H9 (cell line): ENCODE data around the gene HMGCL. TPM values are rescaled to one million over a fixed set of nuclear protein-coding genes. Genes with fewer than 3 reads are reported as not detected.

ENCODE experiments used
- DNase-seq: peaks from one replicate; pipeline ENCODE4 v3.0.0-alpha.2; 2017
- H2AFZ ChIP-seq: one replicate; pipeline ENCODE4 v1.6.1; 2013; ENCODE audit warnings: mild to moderate bottlenecking, low read length, control low read depth, moderate library complexity
- H2AK5ac ChIP-seq: 2 replicates; pipeline ENCODE4 v1.6.1; 2013; ENCODE audit warnings: low read length, control low read depth, mixed read lengths; ENCODE audit not compliant: insufficient read length
- H2BK120ac ChIP-seq: one replicate; pipeline ENCODE4 v1.6.1; 2013; ENCODE audit warnings: low read depth, mild to moderate bottlenecking, low read length, control low read depth, inconsistent platforms; ENCODE audit not compliant: poor library complexity, severe bottlenecking
- H2BK12ac ChIP-seq: 2 replicates; pipeline ENCODE4 v1.6.1; 2013; ENCODE audit warnings: low read length, control low read depth, mixed read lengths, low read depth; ENCODE audit not compliant: insufficient read length
- H2BK15ac ChIP-seq: 2 replicates; pipeline ENCODE4 v1.6.1; 2013; ENCODE audit warnings: low read depth, low read length, control low read depth
- H2BK20ac ChIP-seq: one replicate; pipeline ENCODE4 v1.6.1; 2013; ENCODE audit warnings: low read depth, mild to moderate bottlenecking, low read length, control low read depth, inconsistent platforms; ENCODE audit not compliant: poor library complexity, severe bottlenecking
- H2BK5ac ChIP-seq: 2 replicates; pipeline ENCODE4 v1.6.1; 2013; ENCODE audit warnings: low read length, control low read depth, mixed read lengths; ENCODE audit not compliant: insufficient read length
- H3K14ac ChIP-seq: 2 replicates; pipeline ENCODE4 v1.6.1; 2013; ENCODE audit warnings: low read length, control low read depth; ENCODE audit not compliant: insufficient read depth
- H3K18ac ChIP-seq: 2 replicates; pipeline ENCODE4 v1.6.1; 2013; ENCODE audit warnings: low read depth, mild to moderate bottlenecking, mixed read lengths, low read length, control low read depth; ENCODE audit not compliant: insufficient read length
- H3K23ac ChIP-seq: 2 replicates; pipeline ENCODE4 v1.6.1; 2013; ENCODE audit warnings: low read length, control low read depth, mixed read lengths, low read depth; ENCODE audit not compliant: insufficient read length
- H3K23me2 ChIP-seq: 2 replicates; pipeline ENCODE4 v1.6.1; 2013; ENCODE audit warnings: low read depth, mild to moderate bottlenecking, mixed read lengths, low read length, control low read depth; ENCODE audit not compliant: insufficient read length, poor library complexity, severe bottlenecking
- H3K27ac ChIP-seq: 2 replicates; pipeline ENCODE4 v1.5.1; 2013; ENCODE audit warnings: low read length, control low read depth, mixed read lengths, low read depth; ENCODE audit not compliant: insufficient read length
- H3K27me3 ChIP-seq: 2 replicates; pipeline ENCODE4 v1.6.1; 2013; ENCODE audit warnings: low read length, control low read depth, inconsistent platforms; ENCODE audit not compliant: insufficient read depth
- H3K4ac ChIP-seq: 2 replicates; pipeline ENCODE4 v1.6.1; 2013; ENCODE audit warnings: low read depth, mild to moderate bottlenecking, control low read depth, inconsistent platforms, low read length, moderate library complexity
- H3K4me1 ChIP-seq: 2 replicates; pipeline ENCODE4 v1.6.1; 2013; ENCODE audit warnings: low read length, control low read depth, inconsistent platforms; ENCODE audit not compliant: insufficient read depth
- H3K4me2 ChIP-seq: 2 replicates; pipeline ENCODE4 v1.6.1; 2013; ENCODE audit warnings: low read length, control low read depth, mixed read lengths; ENCODE audit not compliant: insufficient read length, insufficient read depth
- H3K56ac ChIP-seq: 2 replicates; pipeline ENCODE4 v1.6.1; 2013; ENCODE audit warnings: low read depth, mild to moderate bottlenecking, mixed read lengths, low read length, control low read depth; ENCODE audit not compliant: insufficient read length
- H3K79me1 ChIP-seq: 2 replicates; pipeline ENCODE4 v1.6.1; 2013; ENCODE audit warnings: low read depth, mild to moderate bottlenecking, moderate library complexity, low read length, control low read depth, inconsistent platforms; ENCODE audit not compliant: insufficient read depth, poor library complexity, severe bottlenecking
- H3K79me2 ChIP-seq: 2 replicates; pipeline ENCODE4 v1.6.1; 2013; ENCODE audit warnings: low read length, control low read depth, inconsistent platforms; ENCODE audit not compliant: insufficient read depth
- H3K9ac ChIP-seq: 2 replicates; pipeline ENCODE4 v1.6.1; 2013; ENCODE audit warnings: low read length, control low read depth, mixed read lengths; ENCODE audit not compliant: insufficient read length; ENCODE audit errors: extremely low read depth
- H3K9me3 ChIP-seq: one replicate; pipeline ENCODE4 v1.6.1; 2013; ENCODE audit warnings: low read depth, low read length, inconsistent platforms; ENCODE audit not compliant: control insufficient read depth
- H3T11ph ChIP-seq: one replicate; pipeline ENCODE4 v1.6.1; 2013; ENCODE audit warnings: mild to moderate bottlenecking, low read length, control low read depth, inconsistent platforms
- H4K20me1 ChIP-seq: one replicate; pipeline ENCODE4 v1.6.1; 2013; ENCODE audit not compliant: control insufficient read depth, insufficient read length, insufficient read depth
- H4K5ac ChIP-seq: 2 replicates; pipeline ENCODE4 v1.6.1; 2013; ENCODE audit warnings: low read depth, mild to moderate bottlenecking, mixed read lengths, low read length, control low read depth; ENCODE audit not compliant: insufficient read length
- H4K8ac ChIP-seq: replicated peaks from 2 replicates; pipeline ENCODE4 v1.6.1; 2013; ENCODE audit warnings: low read length, control low read depth, mixed read lengths, low read depth; ENCODE audit not compliant: insufficient read length
- H4K91ac ChIP-seq: 2 replicates; pipeline ENCODE4 v1.6.1; 2013; ENCODE audit warnings: low read depth, mild to moderate bottlenecking, moderate library complexity, mixed read lengths, low read length, control low read depth; ENCODE audit not compliant: insufficient read length
- H3K27ac Mint-ChIP-seq, 3 experiments: 2 replicates in 2 of 3; 3 replicates in 1 of 3; pipeline ENCODE4 v1.8.0; 2020 to 2021; ENCODE audit warnings: mixed read lengths in 3 of 3, mild to moderate bottlenecking in 1 of 3, moderate library complexity in 1 of 3
- H3K27me3 Mint-ChIP-seq: 2 replicates; pipeline ENCODE4 v1.8.0; 2021; ENCODE audit warnings: low read depth, mild to moderate bottlenecking, moderate library complexity, mixed read lengths
- H3K36me3 Mint-ChIP-seq, 3 experiments: 2 replicates in 2 of 3; 3 replicates in 1 of 3; pipeline ENCODE4 v1.8.0; 2020 to 2021; ENCODE audit warnings: low read depth in 3 of 3, mixed read lengths in 3 of 3; ENCODE audit not compliant: insufficient read depth in 1 of 3
- H3K4me1 Mint-ChIP-seq, 2 experiments: 2 replicates each; pipeline ENCODE4 v1.8.0; 2020; ENCODE audit warnings: mixed read lengths in 2 of 2
- H3K4me3 Mint-ChIP-seq, 2 experiments: 2 replicates in 1 of 2; 3 replicates in 1 of 2; pipeline ENCODE4 v1.8.0; 2020 to 2021; ENCODE audit warnings: mild to moderate bottlenecking in 2 of 2, mixed read lengths in 2 of 2, moderate library complexity in 1 of 2
- H3K9me3 Mint-ChIP-seq, 2 experiments: 2 replicates in 1 of 2; 3 replicates in 1 of 2; pipeline ENCODE4 v1.8.0; 2020; ENCODE audit warnings: mild to moderate bottlenecking in 2 of 2, mixed read lengths in 2 of 2, moderate library complexity in 1 of 2
- CTCF ChIP-seq: fragments of 200-600 bp; sonication (generic); conservative IDR thresholded peaks from 3 replicates; pipeline ENCODE4 v1.8.0; 2021; ENCODE audit warnings: antibody characterized with exemption, mild to moderate bottlenecking
- WGBS: extraction: QIAGEN DNeasy Blood & Tissue Kit; methylation state at CpG from one replicate; pipeline ENCODE4 v1.1.7; 2013; ENCODE audit warnings: missing lambda C conversion rate, low lambda C conversion rate, mixed read lengths; ENCODE audit not compliant: insufficient read length; ENCODE audit errors: extremely low coverage; 5-methylcytosine and 5-hydroxymethylcytosine counted together
- total RNA-seq: library from RNA; stranded (reverse); gene quantifications from 2 replicates; pipeline ENCODE4 v1.2.1, GENCODE V29; 2021

Gene HMGCL
- total RNA-seq, 1 experiment from 2014 or later: 15.9 TPM

GRCh38 chr1:23787701-23788100, 37.5 kb downstream of the HMGCL start:
- H3K18ac ChIP-seq: no peak overlapping the region
- H3K27ac ChIP-seq: no peak overlapping the region
- H3K56ac ChIP-seq: no peak overlapping the region
- peaks cover 5% of the 10 kb centered on the region for H3K79me1 ChIP-seq
- H2BK20ac ChIP-seq: no peak overlapping the region
- H3K14ac ChIP-seq: no peak overlapping the region
- H3K4me2 ChIP-seq: no peak overlapping the region
- H4K20me1 ChIP-seq: no peaks in the 10 kb centered on the region
- no peaks in the 10 kb centered on the region for H3K4me1 ChIP-seq
- Mint-ChIP-seq H3K9me3 (no peaks in the 10 kb centered on the region), H3K4me1 (peaks cover 11 to 20% of the 10 kb centered on the region in 2 experiments), H3K27me3 (no peaks in the 10 kb centered on the region), H3K27ac (no peak overlapping the region), H3K36me3 (peaks cover 30 to 56% (median 42%) of the 10 kb centered on the region in 3 experiments), H3K4me3 (no peak overlapping the region)
- no peak overlapping the region for H3K23ac ChIP-seq
- WGBS: no CpG with 5 or more reads among the region's 3 CpGs
- no peak overlapping the region for H2BK15ac ChIP-seq
- no peak overlapping the region for H2BK12ac ChIP-seq
- H4K91ac ChIP-seq: no peak overlapping the region
- H3K9me3 ChIP-seq: no peaks in the 10 kb centered on the region
- H3T11ph ChIP-seq: no peak overlapping the region
- H2AFZ ChIP-seq: no peak overlapping the region
- no peaks in the 10 kb centered on the region for H3K27me3 ChIP-seq
- peaks cover 16% of the 10 kb centered on the region for H3K23me2 ChIP-seq
- no peak overlapping the region for H4K8ac ChIP-seq
- no peak overlapping the region for H4K5ac ChIP-seq
- H3K9ac ChIP-seq: no peak overlapping the region
- no peak overlapping the region for H3K4ac ChIP-seq
- H2BK5ac ChIP-seq: no peak overlapping the region
- no peak for DNase-seq
- H2BK120ac ChIP-seq: no peak overlapping the region
- H3K79me2 ChIP-seq: peaks cover 6% of the 10 kb centered on the region; the same call in 1 of the 2 replicates
- no peak for TF ChIP-seq CTCF
- no peak overlapping the region for H2AK5ac ChIP-seq
